GM19239 (cell line): ENCODE measurements around the gene SIGMAR1.
A peak's percentile ranks its signal among the peaks of the same experiment; 100 is the strongest.

ENCODE experiments used
- DNase-seq: peaks from one replicate; pipeline ENCODE4 v3.0.0; 2011; ENCODE audit warnings: low spot score; ENCODE audit not compliant: insufficient read length
- FAIRE-seq: peaks from 2 replicates; lab custom pipeline; 2011; peaks lifted over from hg19 to GRCh38; lab: Jason Lieb, UNC

The SIGMAR1 gene

GRCh38 chr9:34610434-34611206 is 27.0 kb downstream of the SIGMAR1 start:
- no peak for DNase-seq
- no peak for FAIRE-seq

GRCh38 chr9:34607331-34607730 is 30.3 kb downstream of the SIGMAR1 start:
- DNase-seq (no peak), FAIRE-seq (no peak)

- DNase-seq = no peak
- FAIRE-seq = no peak
Measured at GRCh38 chr9:34606905-34607304, 30.7 kb downstream of the SIGMAR1 start.

- no peak for FAIRE-seq
Measured at GRCh38 chr9:34606190-34606589, 31.4 kb downstream of the SIGMAR1 start.

GRCh38 chr9:34603610-34604231 is 33.9 kb downstream of the SIGMAR1 start:
- FAIRE-seq (peak; percentile 94), DNase-seq (peak; percentile 75)

More at GRCh38 chr9:34606190-34606589, 31.4 kb downstream of the SIGMAR1 start:
- no peak for DNase-seq

GRCh38 chr9:34601937-34602573 is 35.5 kb downstream of the SIGMAR1 start:
- FAIRE-seq = no peak
- DNase-seq = no peak

GRCh38 chr9:34600908-34601307 is 36.7 kb downstream of the SIGMAR1 start:
- DNase-seq = no peak
- no peak for FAIRE-seq

GRCh38 chr9:34599546-34599945 is 38.0 kb downstream of the SIGMAR1 start:
- FAIRE-seq = no peak
- no peak for DNase-seq

GRCh38 chr9:34594177-34594576 is 43.4 kb downstream of the SIGMAR1 start:
- DNase-seq (no peak), FAIRE-seq (no peak)

GRCh38 chr9:34592895-34593601 is 44.5 kb downstream of the SIGMAR1 start:
- no peak for FAIRE-seq
- no peak for DNase-seq

- FAIRE-seq (peak; percentile 11), DNase-seq (no peak)
Measured at GRCh38 chr9:34591917-34592866, 45.4 kb downstream of the SIGMAR1 start.

- DNase-seq (peak; percentile 95), FAIRE-seq (no peak)
Measured at GRCh38 chr9:34591248-34591916, 46.2 kb downstream of the SIGMAR1 start.

- FAIRE-seq (no peak), DNase-seq (no peak)
Measured at GRCh38 chr9:34590381-34591247, 47.0 kb downstream of the SIGMAR1 start.

- DNase-seq (no peak), FAIRE-seq (no peak)
Measured at GRCh38 chr9:34589636-34590380, 47.8 kb downstream of the SIGMAR1 start, which contains the start of gene CNTFR. CNTFR (minus strand) TSS chr9:34589724; CDS start chr9:34568981, 20,743 bp downstream.

GRCh38 chr9:34588671-34589635 is 48.6 kb downstream of the SIGMAR1 start:
- DNase-seq (no peak), FAIRE-seq (no peak)

GRCh38 chr9:34587271-34587670 is 50.3 kb downstream of the SIGMAR1 start:
- DNase-seq = no peak
- FAIRE-seq = no peak
